Activated CD8-positive, alpha-beta T cell treated with anti-CD3 and anti-CD28 coated beads, Interleukin-2, amount 10 ng/mL, durations not matched to agents 7 days and 5 days (primary cell): ENCODE measurements around the gene ARHGAP26. TPM values are rescaled to one million over a fixed set of nuclear protein-coding genes. Genes with fewer than 3 reads are reported as not detected.
A peak's percentile ranks its signal among the peaks of the same experiment; 100 is the strongest.

ENCODE experiments used
- ATAC-seq: fragments of 150-1000 bp; cut with Tn5 transposase; one replicate; pipeline ENCODE4 v1.10.0; 2021; ENCODE audit warnings: moderate library complexity
- CTCF ChIA-PET: fragments of 350-600 bp; sonication (Branson Sonifier 250); formaldehyde crosslinking; loops from one replicate; lab custom pipeline; 2021; ENCODE audit warnings: antibody characterized with exemption; lab: Charles Lee
- POLR2A ChIA-PET: fragments of 350-600 bp; sonication (Branson Sonifier 250); formaldehyde crosslinking; loops from one replicate; lab custom pipeline; 2021; ENCODE audit warnings: antibody characterized with exemption; lab: Charles Lee
- DNase-seq: peaks from one replicate; pipeline ENCODE4 v3.0.0-alpha.2; 2020
- H3K27ac Mint-ChIP-seq: one replicate; pipeline ENCODE4 v1.8.0; 2021; ENCODE audit warnings: mild to moderate bottlenecking, mixed read lengths
- H3K27me3 Mint-ChIP-seq: one replicate; pipeline ENCODE4 v1.8.0; 2021; ENCODE audit warnings: low read depth, mixed read lengths
- H3K36me3 Mint-ChIP-seq: one replicate; pipeline ENCODE4 v1.8.0; 2021; ENCODE audit warnings: low read depth, mixed read lengths
- H3K4me1 Mint-ChIP-seq: one replicate; pipeline ENCODE4 v1.8.0; 2021; ENCODE audit warnings: low read depth, mixed read lengths
- H3K4me3 Mint-ChIP-seq: one replicate; pipeline ENCODE4 v1.8.0; 2021; ENCODE audit warnings: mild to moderate bottlenecking, mixed read lengths
- H3K9me3 Mint-ChIP-seq: one replicate; pipeline ENCODE4 v1.8.0; 2022; ENCODE audit warnings: mixed read lengths; ENCODE audit not compliant: insufficient read depth
- total RNA-seq, 2 experiments: library from RNA; stranded (reverse); gene quantifications; one replicate each; pipeline ENCODE4 v1.2.3, GENCODE V29; 2021

ARHGAP26 gene
- total RNA-seq, 2 experiments from 2014 or later, result 25.4 to 30.3 TPM

- Mint-ChIP-seq H3K4me1 (peaks cover 10% of the 10 kb centered on the region), H3K27me3 (no peaks in the 10 kb centered on the region), H3K36me3 (no peaks in the 10 kb centered on the region), H3K4me3 (no peak overlapping the region), H3K27ac (no peak overlapping the region), H3K9me3 (no peaks in the 10 kb centered on the region)
- ATAC-seq (no peak), DNase-seq (no peak)
- ChIA-PET CTCF (interaction anchor here (1.7 kb wide), 1 partner anchor 10 kb away, joined by 6 read pairs; no protein-coding TSS in a partner anchor), POLR2A (no interaction called here)
These were observed 86.1 kb downstream of the ARHGAP26 start for GRCh38 chr5:142856269-142856782.

- Mint-ChIP-seq H3K9me3 (no peaks in the 10 kb centered on the region), H3K36me3 (no peaks in the 10 kb centered on the region), H3K4me3 (no peak overlapping the region), H3K27me3 (no peaks in the 10 kb centered on the region), H3K4me1 (peaks cover 11% of the 10 kb centered on the region), H3K27ac (no peak overlapping the region)
- CTCF ChIA-PET, result interaction anchor here (1.1 to 1.7 kb wide), 3 partner anchors 9 to 88 kb away, joined by 3 to 6 read pairs (median 4); no protein-coding TSS in a partner anchor
- DNase-seq (no peak), ATAC-seq (no peak)
- POLR2A ChIA-PET, result no interaction called here
These were observed 87.2 kb downstream of the ARHGAP26 start for GRCh38 chr5:142857405-142857804.

GRCh38 chr5:142859037-142859436, 88.9 kb downstream of the ARHGAP26 start:
- Mint-ChIP-seq H3K27ac (no peak overlapping the region), H3K36me3 (no peaks in the 10 kb centered on the region), H3K9me3 (no peaks in the 10 kb centered on the region), H3K4me1 (peaks cover 14% of the 10 kb centered on the region), H3K27me3 (no peaks in the 10 kb centered on the region), H3K4me3 (no peak overlapping the region)
- DNase-seq (no peak), ATAC-seq (no peak)
- ChIA-PET POLR2A (no interaction called here), CTCF (interaction anchor here (0.9 to 2.4 kb wide), 3 partner anchors 111 to 146 kb away, joined by 3 to 7 read pairs (median 4); no protein-coding TSS in a partner anchor)

- Mint-ChIP-seq H3K9me3 (no peaks in the 10 kb centered on the region), H3K36me3 (no peaks in the 10 kb centered on the region), H3K27me3 (no peaks in the 10 kb centered on the region), H3K4me1 (peaks cover 25% of the 10 kb centered on the region), H3K27ac (no peak overlapping the region), H3K4me3 (no peak overlapping the region)
- ATAC-seq (no peak), DNase-seq (no peak)
- ChIA-PET CTCF (interaction anchor here (0.7 to 2.4 kb wide), 8 partner anchors 15 to 147 kb away, joined by 3 to 8 read pairs (median 4); no protein-coding TSS in a partner anchor), POLR2A (no interaction called here)
These were observed 90.1 kb downstream of the ARHGAP26 start for GRCh38 chr5:142860270-142860669.

- no peak for DNase-seq
- no peak for ATAC-seq
- no peaks in the 10 kb centered on the region for H3K27me3 Mint-ChIP-seq
- ChIA-PET CTCF (interaction anchor here (1.0 to 2.4 kb wide), 5 partner anchors 16 to 148 kb away, joined by 3 to 7 read pairs (median 4); no protein-coding TSS in a partner anchor), POLR2A (no interaction called here)
- no peaks in the 10 kb centered on the region for H3K36me3 Mint-ChIP-seq
- no peak overlapping the region for H3K4me3 Mint-ChIP-seq
- peaks cover 25% of the 10 kb centered on the region for H3K4me1 Mint-ChIP-seq
- H3K27ac Mint-ChIP-seq, result no peak overlapping the region
- no peaks in the 10 kb centered on the region for H3K9me3 Mint-ChIP-seq
These were observed 90.8 kb downstream of the ARHGAP26 start for GRCh38 chr5:142861011-142861410.

GRCh38 chr5:142862594-142862993, 92.4 kb downstream of the ARHGAP26 start:
- Mint-ChIP-seq H3K27ac (no peak overlapping the region), H3K36me3 (no peaks in the 10 kb centered on the region), H3K4me3 (no peak overlapping the region), H3K4me1 (peaks cover 35% of the 10 kb centered on the region), H3K9me3 (no peaks in the 10 kb centered on the region), H3K27me3 (no peaks in the 10 kb centered on the region)
- CTCF ChIA-PET, result interaction anchor here (2.2 to 3.9 kb wide), 5 partner anchors 26 to 149 kb away, joined by 6 to 50 read pairs (median 13); partner anchors contain the start of gene ARHGAP26
- POLR2A ChIA-PET, result no interaction called here
- ATAC-seq (no peak), DNase-seq (no peak)

- Mint-ChIP-seq H3K27me3 (no peaks in the 10 kb centered on the region), H3K27ac (peak overlapping the region; percentile 22), H3K9me3 (no peaks in the 10 kb centered on the region), H3K4me1 (peaks cover 38% of the 10 kb centered on the region), H3K4me3 (no peak overlapping the region), H3K36me3 (no peaks in the 10 kb centered on the region)
- CTCF ChIA-PET, result interaction anchor here (0.7 to 3.9 kb wide), 11 partner anchors 10 to 1064 kb away, joined by 3 to 50 read pairs (median 4); partner anchors contain the start of gene ARHGAP26
- DNase-seq, result no peak
- POLR2A ChIA-PET, result interaction anchor here (0.9 to 1.6 kb wide), 2 partner anchors 81 to 116 kb away, joined by 4 to 5 read pairs; no protein-coding TSS in a partner anchor
- ATAC-seq, result no peak
These were observed 93.7 kb downstream of the ARHGAP26 start for GRCh38 chr5:142863856-142864255.

GRCh38 chr5:142864290-142865260, 94.4 kb downstream of the ARHGAP26 start:
- Mint-ChIP-seq H3K4me1 (peaks cover 38% of the 10 kb centered on the region), H3K36me3 (no peaks in the 10 kb centered on the region), H3K4me3 (no peak overlapping the region), H3K9me3 (no peaks in the 10 kb centered on the region), H3K27ac (peak overlapping the region; percentile 22), H3K27me3 (no peaks in the 10 kb centered on the region)
- DNase-seq, result no peak
- CTCF ChIA-PET, result interaction anchor here (0.7 to 3.9 kb wide), 17 partner anchors 11 to 1065 kb away, joined by 3 to 50 read pairs (median 4); partner anchors contain the start of gene ARHGAP26
- no peak for ATAC-seq
- POLR2A ChIA-PET, result interaction anchor here (0.9 to 1.6 kb wide), 2 partner anchors 81 to 116 kb away, joined by 4 to 5 read pairs; no protein-coding TSS in a partner anchor

- peaks cover 35% of the 10 kb centered on the region for H3K4me1 Mint-ChIP-seq
- ChIA-PET POLR2A (no interaction called here), CTCF (interaction anchor here (1.0 to 3.9 kb wide), 11 partner anchors 12 to 153 kb away, joined by 3 to 50 read pairs (median 4); partner anchors contain the start of gene ARHGAP26)
- no peak for DNase-seq
- no peak for ATAC-seq
- H3K36me3 Mint-ChIP-seq, result no peaks in the 10 kb centered on the region
- no peaks in the 10 kb centered on the region for H3K27me3 Mint-ChIP-seq
- no peaks in the 10 kb centered on the region for H3K9me3 Mint-ChIP-seq
- H3K27ac Mint-ChIP-seq, result no peak overlapping the region
- no peak overlapping the region for H3K4me3 Mint-ChIP-seq
These were observed 95.5 kb downstream of the ARHGAP26 start for GRCh38 chr5:142865631-142866030.

GRCh38 chr5:142866563-142867275, 96.5 kb downstream of the ARHGAP26 start:
- peak; percentile 81 for ATAC-seq
- Mint-ChIP-seq H3K4me1 (peaks cover 30% of the 10 kb centered on the region), H3K9me3 (no peaks in the 10 kb centered on the region), H3K4me3 (no peak overlapping the region), H3K27me3 (no peaks in the 10 kb centered on the region), H3K36me3 (no peaks in the 10 kb centered on the region), H3K27ac (no peak overlapping the region)
- POLR2A ChIA-PET, result interaction anchor here (1.5 kb wide), 1 partner anchor 96 kb away, joined by 5 read pairs; the partner anchor contains the start of gene ARHGAP26
- DNase-seq, result peak; percentile 64
- CTCF ChIA-PET, result interaction anchor here (0.6 to 3.0 kb wide), 40 partner anchors 8 to 723 kb away, joined by 3 to 64 read pairs (median 5); partner anchors contain the start of gene ARHGAP26

- peaks cover 18% of the 10 kb centered on the region for H3K4me1 Mint-ChIP-seq
- H3K9me3 Mint-ChIP-seq, result no peaks in the 10 kb centered on the region
- POLR2A ChIA-PET, result no interaction called here
These were observed 99.7 kb downstream of the ARHGAP26 start for GRCh38 chr5:142869886-142870285.

More at GRCh38 chr5:142869886-142870285, 99.7 kb downstream of the ARHGAP26 start:
- no peaks in the 10 kb centered on the region for H3K27me3 Mint-ChIP-seq
- DNase-seq, result no peak
- H3K27ac Mint-ChIP-seq, result no peak overlapping the region
- ATAC-seq, result no peak
- H3K36me3 Mint-ChIP-seq, result no peaks in the 10 kb centered on the region
- CTCF ChIA-PET, result interaction anchor here (0.9 to 21.9 kb wide), 7 partner anchors 11 to 152 kb away, joined by 3 to 468 read pairs (median 7); partner anchors contain the start of gene ARHGAP26
- no peak overlapping the region for H3K4me3 Mint-ChIP-seq
